ENCODE measurements around the gene ANO1.

- no peak for TF ChIP-seq CTCF (IDR thresholded peaks at IDR 0.05; ENCODE audit: low read depth, low read length, missing input control)
- TF ChIP-seq YY1 (IDR thresholded peaks at IDR 0.05), result no peak
- TF ChIP-seq, protein P1, sequence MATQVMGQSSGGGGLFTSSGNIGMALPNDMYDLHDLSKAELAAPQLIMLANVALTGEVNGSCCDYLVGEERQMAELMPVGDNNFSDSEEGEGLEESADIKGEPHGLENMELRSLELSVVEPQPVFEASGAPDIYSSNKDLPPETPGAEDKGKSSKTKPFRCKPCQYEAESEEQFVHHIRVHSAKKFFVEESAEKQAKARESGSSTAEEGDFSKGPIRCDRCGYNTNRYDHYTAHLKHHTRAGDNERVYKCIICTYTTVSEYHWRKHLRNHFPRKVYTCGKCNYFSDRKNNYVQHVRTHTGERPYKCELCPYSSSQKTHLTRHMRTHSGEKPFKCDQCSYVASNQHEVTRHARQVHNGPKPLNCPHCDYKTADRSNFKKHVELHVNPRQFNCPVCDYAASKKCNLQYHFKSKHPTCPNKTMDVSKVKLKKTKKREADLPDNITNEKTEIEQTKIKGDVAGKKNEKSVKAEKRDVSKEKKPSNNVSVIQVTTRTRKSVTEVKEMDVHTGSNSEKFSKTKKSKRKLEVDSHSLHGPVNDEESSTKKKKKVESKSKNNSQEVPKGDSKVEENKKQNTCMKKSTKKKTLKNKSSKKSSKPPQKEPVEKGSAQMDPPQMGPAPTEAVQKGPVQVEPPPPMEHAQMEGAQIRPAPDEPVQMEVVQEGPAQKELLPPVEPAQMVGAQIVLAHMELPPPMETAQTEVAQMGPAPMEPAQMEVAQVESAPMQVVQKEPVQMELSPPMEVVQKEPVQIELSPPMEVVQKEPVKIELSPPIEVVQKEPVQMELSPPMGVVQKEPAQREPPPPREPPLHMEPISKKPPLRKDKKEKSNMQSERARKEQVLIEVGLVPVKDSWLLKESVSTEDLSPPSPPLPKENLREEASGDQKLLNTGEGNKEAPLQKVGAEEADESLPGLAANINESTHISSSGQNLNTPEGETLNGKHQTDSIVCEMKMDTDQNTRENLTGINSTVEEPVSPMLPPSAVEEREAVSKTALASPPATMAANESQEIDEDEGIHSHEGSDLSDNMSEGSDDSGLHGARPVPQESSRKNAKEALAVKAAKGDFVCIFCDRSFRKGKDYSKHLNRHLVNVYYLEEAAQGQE (IDR thresholded peaks at IDR 0.05), result no peak
- no peak for TF ChIP-seq GABPA (IDR thresholded peaks at IDR 0.05 in 1 of 2, conservative IDR thresholded peaks at IDR 0.05 in 1 of 2)
- TF ChIP-seq ATF3 (IDR thresholded peaks at IDR 0.05), result no peak
- no peak for TF ChIP-seq MAX (IDR thresholded peaks at IDR 0.05)
- TF ChIP-seq JUND (IDR thresholded peaks at IDR 0.05), result no peak
- no peak for TF ChIP-seq RXRA (IDR thresholded peaks at IDR 0.05)
- no peak for TF ChIP-seq RAD21 (IDR thresholded peaks at IDR 0.05)
- TF ChIP-seq SP1 (IDR thresholded peaks at IDR 0.05), result no peak
- TF ChIP-seq FOXA1 (IDR thresholded peaks at IDR 0.05), result no peak
- TF ChIP-seq EGR1 (IDR thresholded peaks at IDR 0.05; ENCODE audit: low read depth in 2 of 2), result no peak
- TF ChIP-seq, protein P2, sequence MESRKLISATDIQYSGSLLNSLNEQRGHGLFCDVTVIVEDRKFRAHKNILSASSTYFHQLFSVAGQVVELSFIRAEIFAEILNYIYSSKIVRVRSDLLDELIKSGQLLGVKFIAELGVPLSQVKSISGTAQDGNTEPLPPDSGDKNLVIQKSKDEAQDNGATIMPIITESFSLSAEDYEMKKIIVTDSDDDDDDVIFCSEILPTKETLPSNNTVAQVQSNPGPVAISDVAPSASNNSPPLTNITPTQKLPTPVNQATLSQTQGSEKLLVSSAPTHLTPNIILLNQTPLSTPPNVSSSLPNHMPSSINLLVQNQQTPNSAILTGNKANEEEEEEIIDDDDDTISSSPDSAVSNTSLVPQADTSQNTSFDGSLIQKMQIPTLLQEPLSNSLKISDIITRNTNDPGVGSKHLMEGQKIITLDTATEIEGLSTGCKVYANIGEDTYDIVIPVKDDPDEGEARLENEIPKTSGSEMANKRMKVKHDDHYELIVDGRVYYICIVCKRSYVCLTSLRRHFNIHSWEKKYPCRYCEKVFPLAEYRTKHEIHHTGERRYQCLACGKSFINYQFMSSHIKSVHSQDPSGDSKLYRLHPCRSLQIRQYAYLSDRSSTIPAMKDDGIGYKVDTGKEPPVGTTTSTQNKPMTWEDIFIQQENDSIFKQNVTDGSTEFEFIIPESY (IDR thresholded peaks at IDR 0.05), result no peak
- TF ChIP-seq HNF4G (IDR thresholded peaks at IDR 0.05), result no peak
Observed at GRCh38 chr11:70147668-70148067, 69.6 kb downstream of the ANO1 start.

Data from liver (tissue), 3 donors.